Neuronal stem cell (in vitro differentiated cells): ENCODE measurements around the gene SPOCK2.
A peak's percentile ranks its signal among the peaks of the same experiment; 100 is the strongest.

ENCODE experiments used
- DNase-seq: peaks from one replicate; pipeline ENCODE4 v3.0.0-alpha.2; 2013; ENCODE audit warnings: low spot score
- H2AFZ ChIP-seq: one replicate; pipeline ENCODE4 v1.6.1; 2013; ENCODE audit warnings: mild to moderate bottlenecking, low read length, inconsistent platforms
- H2AK5ac ChIP-seq: 2 replicates; pipeline ENCODE4 v1.6.1; 2013; ENCODE audit warnings: low read depth, mild to moderate bottlenecking, inconsistent platforms, low read length, moderate library complexity, mixed read lengths
- H2BK120ac ChIP-seq: 2 replicates; pipeline ENCODE4 v1.6.1; 2013; ENCODE audit warnings: low read depth, mild to moderate bottlenecking, inconsistent platforms, low read length, moderate library complexity, mixed read lengths
- H2BK12ac ChIP-seq: one replicate; pipeline ENCODE4 v1.6.1; 2013; ENCODE audit warnings: low read length, inconsistent platforms
- H2BK15ac ChIP-seq: 2 replicates; pipeline ENCODE4 v1.6.1; 2013; ENCODE audit warnings: mild to moderate bottlenecking, low read length, inconsistent platforms, mixed read lengths
- H2BK5ac ChIP-seq: one replicate; pipeline ENCODE4 v1.6.1; 2013; ENCODE audit warnings: inconsistent platforms, mild to moderate bottlenecking, low read length, moderate library complexity
- H3K14ac ChIP-seq: one replicate; pipeline ENCODE4 v1.6.1; 2013; ENCODE audit warnings: low read length, inconsistent platforms
- H3K18ac ChIP-seq: 2 replicates; pipeline ENCODE4 v1.6.1; 2013; ENCODE audit warnings: low read length, inconsistent platforms
- H3K23ac ChIP-seq: 2 replicates; pipeline ENCODE4 v1.6.1; 2013; ENCODE audit warnings: low read depth, mild to moderate bottlenecking, mixed read lengths, low read length, inconsistent platforms; ENCODE audit not compliant: poor library complexity
- H3K27ac ChIP-seq: replicated peaks from 3 replicates; pipeline ENCODE4 v1.5.1; 2013; ENCODE audit warnings: low read length, inconsistent platforms
- H3K27me3 ChIP-seq, 3 experiments: 2 replicates each; pipeline ENCODE4 v1.6.1; 2013; ENCODE audit warnings: low read length in 3 of 3, mild to moderate bottlenecking in 2 of 3, inconsistent platforms in 1 of 3, low read depth in 1 of 3, mixed read lengths in 1 of 3, moderate library complexity in 1 of 3; ENCODE audit not compliant: control insufficient read depth in 3 of 3, insufficient read depth in 3 of 3
- H3K36me3 ChIP-seq, 2 donors: replicated peaks in 1 of 2; 2 replicates each; pipeline ENCODE4 v1.6.1; 2013; ENCODE audit warnings: low read length in 2 of 2; ENCODE audit not compliant: control insufficient read depth in 2 of 2, insufficient read depth in 2 of 2
- H3K4ac ChIP-seq: 2 replicates; pipeline ENCODE4 v1.6.1; 2013; ENCODE audit warnings: inconsistent platforms, mild to moderate bottlenecking, low read length, moderate library complexity
- H3K4me1 ChIP-seq, 2 donors: 1 replicate in 1 of 2; 2 replicates in 1 of 2; pipeline ENCODE4 v1.6.1; 2013; ENCODE audit warnings: low read length in 2 of 2, low read depth in 1 of 2; ENCODE audit not compliant: control insufficient read depth in 2 of 2, insufficient read depth in 1 of 2
- H3K4me2 ChIP-seq: one replicate; pipeline ENCODE4 v1.6.1; 2013; ENCODE audit warnings: mild to moderate bottlenecking, low read length, inconsistent platforms; ENCODE audit not compliant: insufficient read depth, poor library complexity, severe bottlenecking
- H3K4me3 ChIP-seq, 2 donors: 2 replicates each; pipeline ENCODE4 v1.5.1; 2013; ENCODE audit warnings: low read length in 2 of 2, mild to moderate bottlenecking in 2 of 2, inconsistent platforms in 1 of 2, moderate library complexity in 1 of 2
- H3K79me1 ChIP-seq: one replicate; pipeline ENCODE4 v1.6.1; 2013; ENCODE audit warnings: low read depth, mild to moderate bottlenecking, inconsistent platforms, low read length, moderate library complexity
- H3K9ac ChIP-seq: one replicate; pipeline ENCODE4 v1.6.1; 2013; ENCODE audit warnings: mild to moderate bottlenecking, low read depth, low read length, inconsistent platforms; ENCODE audit not compliant: poor library complexity
- H3K9me3 ChIP-seq, 2 donors: replicated peaks in 1 of 2; 2 replicates each; pipeline versions ENCODE3 to v1.6.1; 2013; ENCODE audit warnings: low read length in 2 of 2, mild to moderate bottlenecking in 2 of 2, inconsistent platforms in 1 of 2, low read depth in 1 of 2, mixed read lengths in 1 of 2, moderate library complexity in 1 of 2; ENCODE audit not compliant: control insufficient read depth in 2 of 2, insufficient read depth in 1 of 2
- H4K8ac ChIP-seq: one replicate; pipeline ENCODE4 v1.6.1; 2013; ENCODE audit warnings: low read depth, mild to moderate bottlenecking, inconsistent platforms, low read length, moderate library complexity
- H4K91ac ChIP-seq: one replicate; pipeline ENCODE4 v1.6.1; 2013; ENCODE audit warnings: low read length, low read depth, mild to moderate bottlenecking, inconsistent platforms; ENCODE audit not compliant: poor library complexity
- WGBS, 2 donors: extraction: QIAGEN DNeasy Blood & Tissue Kit; methylation state at CpG; one replicate each; pipeline ENCODE4 v1.1.7; 2013; ENCODE audit warnings: missing lambda C conversion rate in 2 of 2, mixed read lengths in 1 of 2; ENCODE audit not compliant: insufficient read length in 2 of 2, insufficient replicate concordance in 1 of 2; ENCODE audit errors: extremely low coverage in 2 of 2; 5-methylcytosine and 5-hydroxymethylcytosine counted together

SPOCK2 gene

DNA sequence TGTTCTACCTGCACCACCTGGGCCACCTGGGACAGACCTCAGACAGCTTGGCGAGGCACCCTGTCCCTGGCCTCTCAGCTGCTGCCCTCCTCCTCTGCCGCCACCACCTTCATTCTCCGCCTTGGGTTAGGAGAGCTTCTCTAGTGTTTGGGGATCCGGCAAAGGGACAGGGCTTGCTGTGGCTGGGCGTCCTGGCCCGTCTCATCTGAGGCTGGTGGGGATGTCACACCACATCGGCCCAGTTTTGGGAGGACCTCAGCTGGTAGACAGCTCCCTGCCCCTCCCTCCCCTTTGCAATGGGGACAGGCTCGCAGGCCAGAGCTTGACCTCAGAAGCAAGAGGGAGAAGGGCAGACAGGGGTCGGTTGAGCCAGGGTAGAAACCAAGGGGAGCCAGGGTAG is 26.4 kb downstream of the SPOCK2 start:
- Histone ChIP-seq H2BK120ac (no peak overlapping the region), H3K4me3 (no peak overlapping the region), H2BK5ac (peak overlapping the region; percentile 62), H4K91ac (no peak overlapping the region), H3K4me2 (no peak overlapping the region), H3K27me3 (no peaks in the 10 kb centered on the region), H3K4ac (no peak overlapping the region), H3K36me3 (no peaks in the 10 kb centered on the region), H3K18ac (peak overlapping the region; percentile 84), H3K4me1 (peaks cover 0 to 3% of the 10 kb centered on the region in 2 donors), H3K23ac (peak overlapping the region; percentile 58), H4K8ac (no peak overlapping the region), H3K9ac (peak overlapping the region; percentile 34), H3K27ac (no peak overlapping the region), H2BK12ac (peak overlapping the region; percentile 96), H2AK5ac (peak overlapping the region; percentile 98), H3K79me1 (no peaks in the 10 kb centered on the region), H3K14ac (no peak overlapping the region), H2BK15ac (peak overlapping the region; percentile 68), H2AFZ (no peak overlapping the region), H3K9me3 (no peaks in the 10 kb centered on the region)
- WGBS, 2 donors = no CpG with 5 or more reads among the region's 9 CpGs
- no peak for DNase-seq

GRCh38 chr10:72061491-72061890 is 26.9 kb downstream of the SPOCK2 start:
- Histone ChIP-seq H3K4me2 (no peak overlapping the region), H3K9me3 (no peaks in the 10 kb centered on the region), H4K8ac (no peak overlapping the region), H2BK5ac (peak overlapping the region; percentile 62), H3K14ac (no peak overlapping the region), H3K9ac (no peak overlapping the region), H3K27ac (no peak overlapping the region), H3K36me3 (no peaks in the 10 kb centered on the region), H3K18ac (peak overlapping the region; percentile 84), H3K4me1 (peaks cover 0 to 3% of the 10 kb centered on the region in 2 donors), H2AFZ (no peak overlapping the region), H3K4ac (no peak overlapping the region), H3K27me3 (no peaks in the 10 kb centered on the region), H3K79me1 (no peaks in the 10 kb centered on the region), H3K4me3 (no peak overlapping the region), H2BK120ac (no peak overlapping the region), H4K91ac (no peak overlapping the region), H3K23ac (peak overlapping the region; percentile 14), H2BK12ac (peak overlapping the region; percentile 96), H2BK15ac (peak overlapping the region; percentile 68), H2AK5ac (peak overlapping the region; percentile 98)
- no CpG with 5 or more reads among the region's 5 CpGs for WGBS, 2 donors
- DNase-seq = no peak

- H3K9ac ChIP-seq = no peak overlapping the region
- no peaks in the 10 kb centered on the region for H3K27me3 ChIP-seq
- peak overlapping the region; percentile 24 for H2AK5ac ChIP-seq
- no peak overlapping the region for H2BK15ac ChIP-seq
- H3K4me2 ChIP-seq = no peak overlapping the region
- DNase-seq = no peak
- H4K91ac ChIP-seq = no peak overlapping the region
- H4K8ac ChIP-seq = no peak overlapping the region
- no peaks in the 10 kb centered on the region for H3K79me1 ChIP-seq
- peak overlapping the region; percentile 92 for H2BK120ac ChIP-seq
- H2BK12ac ChIP-seq = peak overlapping the region; percentile 63
- H3K4me3 ChIP-seq = no peak overlapping the region
- no peaks in the 10 kb centered on the region for H3K36me3 ChIP-seq
- no peaks in the 10 kb centered on the region for H3K9me3 ChIP-seq
- no peak overlapping the region for H3K27ac ChIP-seq
- peak overlapping the region; percentile 35 for H3K18ac ChIP-seq
- H3K4ac ChIP-seq = peak overlapping the region; percentile 55
- H3K4me1 ChIP-seq = peaks cover 0 to 5% of the 10 kb centered on the region in 2 donors
- H2BK5ac ChIP-seq = no peak overlapping the region
- peak overlapping the region; percentile 49 for H2AFZ ChIP-seq
- H3K14ac ChIP-seq = no peak overlapping the region
- no CpG with 5 or more reads among the region's 19 CpGs for WGBS, 2 donors
- peak overlapping the region; percentile 6 for H3K23ac ChIP-seq
These were observed 28.2 kb downstream of the SPOCK2 start for GRCh38 chr10:72059843-72060822.
